Measurements from ENCODE around the gene GNAT2.

GNAT2 gene

DNA sequence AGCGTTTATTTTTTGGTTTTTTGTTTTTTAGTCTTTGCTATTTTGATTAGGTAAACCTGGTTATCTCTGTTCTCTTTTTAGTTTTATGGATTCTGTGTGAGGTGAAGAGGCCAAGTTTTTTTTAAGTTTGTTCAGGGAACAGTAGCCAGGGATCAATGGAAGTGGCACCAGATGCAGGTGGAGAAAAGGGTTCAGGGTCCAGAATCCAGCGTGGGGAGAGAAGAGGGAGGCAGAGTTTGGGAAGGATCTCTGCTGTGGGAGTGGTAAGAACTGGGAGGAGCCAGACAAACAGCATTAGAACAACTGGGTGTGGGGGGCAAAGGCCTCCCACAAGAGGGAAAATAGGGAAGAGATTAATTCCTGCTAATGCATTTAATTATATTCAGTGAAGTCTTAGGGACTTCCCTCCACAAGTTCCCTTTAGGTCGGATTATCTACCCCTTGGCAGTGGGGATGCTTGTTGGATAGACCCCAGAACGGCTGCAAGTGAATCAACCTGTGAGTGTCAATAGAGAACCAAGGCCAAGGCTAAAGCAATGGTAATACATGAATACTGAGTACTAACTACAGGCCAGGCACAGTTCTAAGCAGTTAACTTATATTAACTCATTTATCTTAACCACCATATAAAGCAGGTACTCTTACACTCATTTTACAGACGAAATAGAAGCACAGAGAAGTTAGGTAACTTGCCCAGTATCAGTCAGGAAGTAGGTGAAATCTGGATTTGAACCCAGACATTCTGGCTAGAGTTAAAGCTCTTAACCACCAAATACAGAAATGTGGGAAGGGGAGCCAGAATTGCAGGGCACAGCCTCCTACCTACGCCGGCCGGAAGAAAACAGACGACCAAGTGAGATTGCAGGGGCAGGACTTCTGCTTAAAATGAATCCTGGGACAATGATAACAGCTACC, 498 bp downstream of the GNAT2 start:
- Histone ChIP-seq H3K4me3 (ENCODE audit: low read length) (peak overlapping the region; percentile 100), H3K27ac (ENCODE audit: low read length) (peak overlapping the region; percentile 54), H3K4me2 (ENCODE audit: low read length) (peak overlapping the region; percentile 92), H2AFZ (ENCODE audit: low read depth, low read length) (peak overlapping the region; percentile 92), H3K9ac (ENCODE audit: low read length) (peak overlapping the region; percentile 97), H3K79me2 (ENCODE audit: low read length) (peaks cover 43% of the 10 kb centered on the region), H3K4me1 (ENCODE audit: low read length) (peaks cover 17% of the 10 kb centered on the region), H3K36me3 (replicated peaks; ENCODE audit: low read depth, low read length) (no peaks in the 10 kb centered on the region), H3K9me3 (ENCODE audit: insufficient read depth, low read length) (no peaks in the 10 kb centered on the region), H3K27me3 (ENCODE audit: low read depth, low read length) (no peaks in the 10 kb centered on the region), H4K20me1 (ENCODE audit: insufficient read depth, low read length) (peaks cover 7% of the 10 kb centered on the region; the same call in 1 of the 2 replicates)
- no peak for TF ChIP-seq EZH2phosphoT487 (IDR thresholded peaks at IDR 0.05; ENCODE audit: low read depth)
- TF ChIP-seq, protein P1, sequence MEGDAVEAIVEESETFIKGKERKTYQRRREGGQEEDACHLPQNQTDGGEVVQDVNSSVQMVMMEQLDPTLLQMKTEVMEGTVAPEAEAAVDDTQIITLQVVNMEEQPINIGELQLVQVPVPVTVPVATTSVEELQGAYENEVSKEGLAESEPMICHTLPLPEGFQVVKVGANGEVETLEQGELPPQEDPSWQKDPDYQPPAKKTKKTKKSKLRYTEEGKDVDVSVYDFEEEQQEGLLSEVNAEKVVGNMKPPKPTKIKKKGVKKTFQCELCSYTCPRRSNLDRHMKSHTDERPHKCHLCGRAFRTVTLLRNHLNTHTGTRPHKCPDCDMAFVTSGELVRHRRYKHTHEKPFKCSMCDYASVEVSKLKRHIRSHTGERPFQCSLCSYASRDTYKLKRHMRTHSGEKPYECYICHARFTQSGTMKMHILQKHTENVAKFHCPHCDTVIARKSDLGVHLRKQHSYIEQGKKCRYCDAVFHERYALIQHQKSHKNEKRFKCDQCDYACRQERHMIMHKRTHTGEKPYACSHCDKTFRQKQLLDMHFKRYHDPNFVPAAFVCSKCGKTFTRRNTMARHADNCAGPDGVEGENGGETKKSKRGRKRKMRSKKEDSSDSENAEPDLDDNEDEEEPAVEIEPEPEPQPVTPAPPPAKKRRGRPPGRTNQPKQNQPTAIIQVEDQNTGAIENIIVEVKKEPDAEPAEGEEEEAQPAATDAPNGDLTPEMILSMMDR (IDR thresholded peaks at IDR 0.05; ENCODE audit: low read depth, low read length), result no peak

DNA sequence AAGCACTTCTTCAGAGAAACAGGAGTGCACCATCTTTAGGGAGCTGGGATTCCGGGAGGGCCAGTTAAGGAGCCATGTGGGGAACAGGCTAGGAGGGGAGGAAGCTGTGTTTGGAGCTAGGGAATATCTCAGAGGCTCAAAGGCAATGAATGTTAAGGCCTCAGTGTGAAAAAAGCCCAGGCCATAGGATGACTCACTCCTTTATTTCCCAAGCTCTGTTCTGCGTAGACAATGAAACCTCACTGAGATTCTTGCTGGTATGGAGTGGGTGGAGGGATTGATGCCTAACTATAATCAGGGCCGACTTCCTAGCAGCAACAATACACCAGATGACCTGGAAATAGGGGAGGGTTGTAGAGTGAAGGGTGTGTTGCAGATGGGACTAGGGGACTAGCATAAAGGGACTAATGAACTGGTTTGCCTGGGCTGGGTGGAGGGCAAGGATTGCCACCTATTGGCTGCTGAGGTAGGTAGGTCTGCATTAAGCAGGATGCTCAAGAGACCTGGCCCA, 2.1 kb downstream of the GNAT2 start:
- peaks cover 28% of the 10 kb centered on the region for H3K79me2 ChIP-seq (ENCODE audit: low read length)
- H3K4me2 ChIP-seq (ENCODE audit: low read length), result no peak overlapping the region
- no peaks in the 10 kb centered on the region for H3K27me3 ChIP-seq (ENCODE audit: low read depth, low read length)
- H3K27ac ChIP-seq (ENCODE audit: low read length), result no peak overlapping the region
- 0 out of 2 replicates have a peak, but pooled peaks cover 4% of the 10 kb centered on the region for H4K20me1 ChIP-seq (ENCODE audit: insufficient read depth, low read length)
- no peak overlapping the region for H3K9ac ChIP-seq (ENCODE audit: low read length)
- H3K9me3 ChIP-seq (ENCODE audit: insufficient read depth, low read length), result no peaks in the 10 kb centered on the region
- no peak overlapping the region for H3K4me3 ChIP-seq (ENCODE audit: low read length)
- peaks cover 17% of the 10 kb centered on the region for H3K4me1 ChIP-seq (ENCODE audit: low read length)
- no peak overlapping the region for H2AFZ ChIP-seq (ENCODE audit: low read depth, low read length)
- TF ChIP-seq, protein P1 (IDR thresholded peaks at IDR 0.05; ENCODE audit: low read depth, low read length), result no peak
- TF ChIP-seq EZH2phosphoT487 (IDR thresholded peaks at IDR 0.05; ENCODE audit: low read depth), result no peak
- H3K36me3 ChIP-seq (replicated peaks; ENCODE audit: low read depth, low read length), result no peaks in the 10 kb centered on the region

DNA sequence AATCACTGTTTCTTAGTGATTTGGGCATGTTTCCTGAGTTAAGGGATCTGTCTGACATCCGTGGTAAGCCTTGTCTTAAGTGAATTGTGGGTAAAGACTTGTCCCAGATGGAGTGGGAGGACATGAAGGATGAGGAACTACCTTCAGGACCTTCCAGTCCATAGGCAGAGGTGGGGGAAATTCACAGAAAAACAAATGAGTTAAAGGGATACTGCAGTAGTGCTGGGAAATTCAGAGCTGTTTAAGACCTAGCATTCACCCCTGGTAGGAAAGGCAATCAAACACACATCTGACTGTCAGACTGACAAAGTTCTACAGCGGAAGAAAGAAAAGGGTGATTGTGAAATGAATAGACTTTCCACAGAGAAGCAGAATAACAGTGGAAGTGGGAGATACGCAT, 3.0 kb downstream of the GNAT2 start:
- TF ChIP-seq, protein P1 (IDR thresholded peaks at IDR 0.05; ENCODE audit: low read depth, low read length), result no peak
- no peak for TF ChIP-seq EZH2phosphoT487 (IDR thresholded peaks at IDR 0.05; ENCODE audit: low read depth)
- no peak overlapping the region for H3K4me2 ChIP-seq (ENCODE audit: low read length)
- H2AFZ ChIP-seq (ENCODE audit: low read depth, low read length), result no peak overlapping the region
- H3K4me3 ChIP-seq (ENCODE audit: low read length), result no peak overlapping the region
- peaks cover 18% of the 10 kb centered on the region for H3K79me2 ChIP-seq (ENCODE audit: low read length)
- peaks cover 17% of the 10 kb centered on the region for H3K4me1 ChIP-seq (ENCODE audit: low read length)
- no peaks in the 10 kb centered on the region for H3K9me3 ChIP-seq (ENCODE audit: insufficient read depth, low read length)
- no peak overlapping the region for H3K27ac ChIP-seq (ENCODE audit: low read length)
- H3K9ac ChIP-seq (ENCODE audit: low read length), result no peak overlapping the region
- no peaks in the 10 kb centered on the region for H3K36me3 ChIP-seq (replicated peaks; ENCODE audit: low read depth, low read length)
- H4K20me1 ChIP-seq (ENCODE audit: insufficient read depth, low read length), result 0 out of 2 replicates have a peak, but pooled peaks cover under 1% of the 10 kb centered on the region
- H3K27me3 ChIP-seq (ENCODE audit: low read depth, low read length), result no peaks in the 10 kb centered on the region

DNA sequence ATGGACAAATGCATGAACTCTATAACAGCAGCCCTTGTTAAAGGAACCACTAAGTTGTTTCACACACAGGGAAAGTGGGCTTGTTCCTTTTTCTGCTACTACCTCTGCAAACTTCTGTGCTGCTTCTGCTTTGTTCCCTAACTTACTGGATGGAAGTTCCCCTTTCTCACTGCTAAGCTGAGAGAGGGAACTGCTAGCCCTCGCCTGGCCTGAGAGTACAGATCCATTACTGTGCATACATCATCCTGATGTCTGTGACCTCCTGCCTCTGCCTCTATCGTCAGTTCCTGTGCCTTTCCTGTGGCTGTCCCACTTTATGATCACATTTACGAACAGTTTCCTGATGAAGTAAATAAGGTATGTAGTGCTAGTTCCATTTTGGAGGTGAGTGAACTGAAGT, 3.5 kb downstream of the GNAT2 start:
- H3K4me3 ChIP-seq (ENCODE audit: low read length), result no peak overlapping the region
- TF ChIP-seq, protein P1 (IDR thresholded peaks at IDR 0.05; ENCODE audit: low read depth, low read length), result no peak
- TF ChIP-seq EZH2phosphoT487 (IDR thresholded peaks at IDR 0.05; ENCODE audit: low read depth), result no peak
- H2AFZ ChIP-seq (ENCODE audit: low read depth, low read length), result no peak overlapping the region
- peak overlapping the region; percentile 37 for H3K4me2 ChIP-seq (ENCODE audit: low read length)
- H3K4me1 ChIP-seq (ENCODE audit: low read length), result peaks cover 17% of the 10 kb centered on the region
- no peak overlapping the region for H3K9ac ChIP-seq (ENCODE audit: low read length)
- no peaks in the 10 kb centered on the region for H4K20me1 ChIP-seq (ENCODE audit: insufficient read depth, low read length)
- H3K79me2 ChIP-seq (ENCODE audit: low read length), result peaks cover 13% of the 10 kb centered on the region
- H3K27ac ChIP-seq (ENCODE audit: low read length), result no peak overlapping the region
- H3K36me3 ChIP-seq (replicated peaks; ENCODE audit: low read depth, low read length), result no peaks in the 10 kb centered on the region
- no peaks in the 10 kb centered on the region for H3K27me3 ChIP-seq (ENCODE audit: low read depth, low read length)
- no peaks in the 10 kb centered on the region for H3K9me3 ChIP-seq (ENCODE audit: insufficient read depth, low read length)

Measured in OCI-LY3 (cell line).